Ishikawa (cell line): ENCODE results near the gene FREM3.

ENCODE experiments used
- CEBPB ChIP-seq: IDR thresholded peaks from 2 replicates; pipeline ENCODE4 v1.6.1; 2012
- CREB1 ChIP-seq: IDR thresholded peaks from 2 replicates; pipeline ENCODE4 v1.6.1; 2012; ENCODE audit warnings: low read depth
- EGR1 ChIP-seq: IDR thresholded peaks from 2 replicates; pipeline ENCODE4 v1.6.1; 2012
- EP300 ChIP-seq: IDR thresholded peaks from 2 replicates; pipeline ENCODE4 v1.6.1; 2012; ENCODE audit warnings: borderline replicate concordance
- FOXM1 ChIP-seq: IDR thresholded peaks from 2 replicates; pipeline ENCODE4 v1.6.1; 2012; ENCODE audit warnings: low read depth, borderline replicate concordance
- NFIC ChIP-seq: IDR thresholded peaks from 2 replicates; pipeline ENCODE4 v1.6.1; 2012
- RAD21 ChIP-seq: IDR thresholded peaks from 2 replicates; pipeline ENCODE4 v1.6.1; 2012; ENCODE audit warnings: low read depth
- TAF1 ChIP-seq: IDR thresholded peaks from 2 replicates; pipeline ENCODE4 v1.6.1; 2012; ENCODE audit warnings: low read depth, mild to moderate bottlenecking
- TCF12 ChIP-seq: IDR thresholded peaks from 2 replicates; pipeline ENCODE4 v1.6.1; 2012; ENCODE audit warnings: low read depth
- TEAD4 ChIP-seq: IDR thresholded peaks from 2 replicates; pipeline ENCODE4 v1.6.1; 2012
- YY1 ChIP-seq: IDR thresholded peaks from 2 replicates; pipeline ENCODE4 v1.6.1; 2012; ENCODE audit warnings: low read depth
- ZBTB7A ChIP-seq: IDR thresholded peaks from 2 replicates; pipeline ENCODE4 v1.6.1; 2012; ENCODE audit warnings: low read depth
- TF ChIP-seq, protein P1 (sequence below): IDR thresholded peaks from 2 replicates; pipeline ENCODE4 v1.6.1; 2012
- TF ChIP-seq, protein P2 (sequence below): IDR thresholded peaks from 2 replicates; pipeline ENCODE4 v1.6.1; 2012; ENCODE audit warnings: low read depth, mild to moderate bottlenecking
- TF ChIP-seq, protein P3 (sequence below): IDR thresholded peaks from 2 replicates; pipeline ENCODE4 v1.6.1; 2012

FREM3 gene

DNA sequence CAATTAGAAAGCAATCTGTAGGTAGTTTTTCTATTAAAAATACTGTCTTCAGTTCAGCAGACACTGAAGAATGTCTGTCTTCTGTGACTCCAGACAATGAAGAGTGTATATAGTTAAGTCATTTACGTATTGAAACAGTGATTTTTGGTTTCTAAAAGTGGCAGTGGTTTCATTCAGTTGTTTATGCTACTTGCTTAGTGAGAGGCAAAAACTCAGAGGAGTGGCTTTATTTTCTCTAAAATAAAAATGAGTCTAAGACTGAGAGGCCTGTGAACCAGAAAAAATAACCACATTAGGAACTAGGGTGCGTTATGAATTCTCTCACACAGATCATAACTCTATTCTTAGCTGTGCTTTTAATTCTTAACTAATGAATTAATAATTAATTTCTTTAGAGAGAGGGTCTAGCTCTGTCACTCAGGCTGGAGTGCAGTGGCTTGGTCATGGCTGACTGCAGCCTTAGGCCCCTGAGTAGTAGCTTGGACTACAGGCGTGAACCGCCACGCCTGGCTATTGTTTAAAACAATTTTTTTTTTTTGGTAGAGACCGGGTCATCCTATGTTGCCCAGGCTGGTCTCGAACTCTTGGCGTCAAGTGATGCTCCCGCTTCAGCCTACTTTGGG is 31.4 kb downstream of the FREM3 start:
- TF ChIP-seq YY1, result no peak

DNA sequence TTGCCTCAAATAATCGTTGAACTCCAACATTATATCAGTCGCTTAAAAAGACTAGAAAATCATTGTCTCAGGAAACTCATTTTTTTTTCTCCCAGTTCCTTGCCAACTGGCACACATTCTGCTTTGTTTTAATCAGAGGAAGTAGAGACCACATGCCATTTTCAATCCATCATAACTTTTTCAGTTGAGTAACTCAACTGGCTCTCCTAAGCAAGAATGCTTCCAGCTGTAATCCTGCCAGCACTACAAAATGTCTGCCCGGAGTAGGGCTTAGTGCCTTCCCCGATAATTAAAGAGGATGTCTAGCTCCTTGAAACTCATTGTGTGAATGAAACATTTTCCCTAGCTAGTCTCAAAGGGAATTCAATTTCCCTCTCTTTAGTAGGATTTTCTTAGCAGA is 33.0 kb downstream of the FREM3 start:
- TF ChIP-seq RAD21 (no peak), CREB1 (no peak), FOXM1 (peak; percentile 40; the same call in 1 of the 2 replicates), ZBTB7A (no peak), NFIC (peak; percentile 99), TCF12 (peak; percentile 72), YY1 (peak; percentile 85), CEBPB (peak; percentile 83), EGR1 (no peak), EP300 (peak; percentile 71; the same call in 1 of the 2 replicates), TAF1 (no peak), TEAD4 (peak; percentile 79)
- TF ChIP-seq, protein P1, sequence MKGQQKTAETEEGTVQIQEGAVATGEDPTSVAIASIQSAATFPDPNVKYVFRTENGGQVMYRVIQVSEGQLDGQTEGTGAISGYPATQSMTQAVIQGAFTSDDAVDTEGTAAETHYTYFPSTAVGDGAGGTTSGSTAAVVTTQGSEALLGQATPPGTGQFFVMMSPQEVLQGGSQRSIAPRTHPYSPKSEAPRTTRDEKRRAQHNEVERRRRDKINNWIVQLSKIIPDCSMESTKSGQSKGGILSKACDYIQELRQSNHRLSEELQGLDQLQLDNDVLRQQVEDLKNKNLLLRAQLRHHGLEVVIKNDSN, result 0 out of 2 replicates have a peak, but pooled peaks have one; percentile 35
- TF ChIP-seq, protein P2, sequence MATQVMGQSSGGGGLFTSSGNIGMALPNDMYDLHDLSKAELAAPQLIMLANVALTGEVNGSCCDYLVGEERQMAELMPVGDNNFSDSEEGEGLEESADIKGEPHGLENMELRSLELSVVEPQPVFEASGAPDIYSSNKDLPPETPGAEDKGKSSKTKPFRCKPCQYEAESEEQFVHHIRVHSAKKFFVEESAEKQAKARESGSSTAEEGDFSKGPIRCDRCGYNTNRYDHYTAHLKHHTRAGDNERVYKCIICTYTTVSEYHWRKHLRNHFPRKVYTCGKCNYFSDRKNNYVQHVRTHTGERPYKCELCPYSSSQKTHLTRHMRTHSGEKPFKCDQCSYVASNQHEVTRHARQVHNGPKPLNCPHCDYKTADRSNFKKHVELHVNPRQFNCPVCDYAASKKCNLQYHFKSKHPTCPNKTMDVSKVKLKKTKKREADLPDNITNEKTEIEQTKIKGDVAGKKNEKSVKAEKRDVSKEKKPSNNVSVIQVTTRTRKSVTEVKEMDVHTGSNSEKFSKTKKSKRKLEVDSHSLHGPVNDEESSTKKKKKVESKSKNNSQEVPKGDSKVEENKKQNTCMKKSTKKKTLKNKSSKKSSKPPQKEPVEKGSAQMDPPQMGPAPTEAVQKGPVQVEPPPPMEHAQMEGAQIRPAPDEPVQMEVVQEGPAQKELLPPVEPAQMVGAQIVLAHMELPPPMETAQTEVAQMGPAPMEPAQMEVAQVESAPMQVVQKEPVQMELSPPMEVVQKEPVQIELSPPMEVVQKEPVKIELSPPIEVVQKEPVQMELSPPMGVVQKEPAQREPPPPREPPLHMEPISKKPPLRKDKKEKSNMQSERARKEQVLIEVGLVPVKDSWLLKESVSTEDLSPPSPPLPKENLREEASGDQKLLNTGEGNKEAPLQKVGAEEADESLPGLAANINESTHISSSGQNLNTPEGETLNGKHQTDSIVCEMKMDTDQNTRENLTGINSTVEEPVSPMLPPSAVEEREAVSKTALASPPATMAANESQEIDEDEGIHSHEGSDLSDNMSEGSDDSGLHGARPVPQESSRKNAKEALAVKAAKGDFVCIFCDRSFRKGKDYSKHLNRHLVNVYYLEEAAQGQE, result no peak
- TF ChIP-seq, protein P3, sequence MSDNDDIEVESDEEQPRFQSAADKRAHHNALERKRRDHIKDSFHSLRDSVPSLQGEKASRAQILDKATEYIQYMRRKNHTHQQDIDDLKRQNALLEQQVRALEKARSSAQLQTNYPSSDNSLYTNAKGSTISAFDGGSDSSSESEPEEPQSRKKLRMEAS, result peak; percentile 55

DNA sequence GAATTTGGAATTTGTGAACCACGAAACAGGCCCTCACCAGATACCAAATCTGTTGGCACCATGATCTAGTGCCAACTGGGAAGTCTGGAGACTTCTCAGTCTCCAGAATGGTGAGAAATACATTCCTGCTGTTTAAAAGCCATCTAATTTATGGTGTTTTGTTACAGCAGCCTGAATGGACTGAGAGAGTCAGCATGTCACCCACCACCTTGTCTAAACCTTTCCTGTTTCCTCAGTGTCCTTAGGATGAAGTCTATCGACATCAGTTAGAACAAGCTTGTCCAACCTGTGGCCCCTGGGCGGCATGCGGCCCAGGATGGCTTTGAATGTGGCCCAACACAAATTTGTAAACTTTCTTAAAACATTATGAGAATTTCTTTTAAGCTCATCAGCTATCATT is 42.1 kb downstream of the FREM3 start:
- TF ChIP-seq TCF12, result no peak
- TF ChIP-seq FOXM1, result no peak
- TF ChIP-seq TAF1, result no peak
- TF ChIP-seq RAD21, result no peak
- TF ChIP-seq CEBPB, result no peak
- no peak for TF ChIP-seq NFIC

DNA sequence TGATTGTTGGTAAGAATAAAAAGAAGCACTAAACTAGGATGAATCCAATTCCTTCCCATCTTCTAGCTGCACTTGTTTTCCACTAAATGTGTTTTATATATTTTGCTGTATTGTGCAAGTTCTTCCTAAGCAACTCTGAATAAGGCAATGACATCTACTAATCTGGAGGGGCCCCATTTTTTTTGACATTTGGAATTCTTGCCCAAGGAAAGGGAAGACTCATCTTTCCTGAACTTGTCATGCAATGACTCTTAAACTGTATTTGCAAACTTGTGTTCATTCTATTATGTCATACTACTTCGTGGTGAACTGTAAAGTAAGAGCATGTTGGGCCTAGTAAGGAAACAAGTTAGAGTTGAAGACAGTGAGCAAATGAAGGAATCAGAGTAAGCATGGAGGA is 45.9 kb downstream of the FREM3 start:
- TF ChIP-seq TCF12 (no peak), TAF1 (no peak), YY1 (no peak), FOXM1 (no peak), EP300 (no peak), RAD21 (no peak)

DNA sequence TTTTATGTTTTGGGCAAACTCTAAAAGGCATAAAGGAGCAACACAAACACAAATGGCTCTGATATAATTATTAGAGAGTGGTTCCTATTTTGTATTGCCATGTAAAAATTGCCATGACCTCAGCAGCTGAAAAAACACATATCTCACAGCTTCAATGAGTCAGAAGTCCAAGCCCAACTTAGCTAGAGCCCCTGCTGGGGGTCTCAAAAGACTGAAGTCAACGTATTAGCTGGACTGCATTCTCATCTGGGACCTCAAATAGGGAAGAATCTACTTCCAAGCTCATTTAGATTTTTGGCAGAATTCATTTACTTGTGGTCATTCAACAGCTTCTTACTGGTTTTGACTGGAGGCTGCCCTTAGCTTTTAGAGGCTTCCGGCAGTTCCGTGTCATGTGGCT is 47.4 kb downstream of the FREM3 start:
- TF ChIP-seq EP300 (no peak), FOXM1 (no peak), ZBTB7A (no peak), YY1 (no peak)

DNA sequence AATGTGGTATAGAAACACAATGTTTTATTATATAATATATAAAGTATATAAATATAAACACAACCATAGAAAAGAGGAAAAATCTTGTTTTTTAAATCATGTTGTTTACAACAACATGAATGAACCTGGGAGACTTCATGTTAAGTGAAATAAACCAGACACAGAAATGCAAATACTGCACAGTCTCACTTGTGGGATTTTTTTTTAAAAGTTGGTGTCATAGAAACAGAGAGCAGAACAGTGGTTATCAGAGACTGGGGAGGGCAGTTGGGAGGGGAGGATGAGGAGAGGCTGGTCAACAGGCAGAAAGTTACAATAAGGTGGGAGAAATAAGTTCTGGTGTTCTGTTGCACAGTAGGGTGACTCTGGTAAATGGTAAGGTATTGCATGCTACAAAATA is 57.1 kb downstream of the FREM3 start:
- TF ChIP-seq, protein P2, result no peak
- TF ChIP-seq TEAD4, result no peak
- TF ChIP-seq EP300, result no peak
- no peak for TF ChIP-seq TAF1
- TF ChIP-seq CREB1, result no peak
- TF ChIP-seq, protein P3, result no peak

DNA sequence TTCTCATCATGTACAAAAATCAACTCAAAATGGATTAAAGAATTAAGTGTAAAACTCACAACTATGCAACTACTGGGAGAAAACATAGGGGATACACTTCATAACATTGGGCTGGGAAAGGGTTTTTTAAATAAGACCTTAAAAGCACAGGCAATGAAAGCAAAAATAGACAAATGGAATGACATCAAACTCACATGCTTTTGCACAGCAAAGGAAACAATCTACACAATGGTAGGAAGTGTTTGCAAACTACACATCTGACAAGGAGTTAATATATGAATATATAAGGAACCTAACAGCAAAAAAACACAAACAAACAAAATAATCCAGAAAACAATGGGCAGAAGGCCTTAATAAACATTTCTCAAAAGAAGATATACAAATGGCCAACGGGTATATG is 57.9 kb downstream of the FREM3 start:
- TF ChIP-seq ZBTB7A, result no peak
- no peak for TF ChIP-seq YY1
- TF ChIP-seq NFIC, result no peak

DNA sequence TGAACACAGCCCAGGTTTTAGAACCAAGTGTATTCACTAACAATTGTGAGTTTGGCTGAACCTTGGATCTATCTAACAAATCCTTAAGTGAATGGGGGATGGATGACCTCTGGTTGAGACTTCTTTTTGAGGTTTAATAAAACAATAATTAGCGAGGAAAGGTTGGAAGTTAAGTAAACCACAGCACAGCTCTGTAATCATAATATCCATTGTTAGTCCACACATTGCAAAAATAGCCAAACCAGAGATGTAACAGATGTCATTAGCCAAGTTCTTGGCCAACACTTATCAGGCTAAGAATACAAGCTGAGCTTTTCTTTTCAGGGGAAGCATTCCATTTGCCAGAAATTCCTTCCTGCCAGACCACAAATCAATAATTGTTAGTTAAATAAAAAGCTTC is 59.1 kb downstream of the FREM3 start:
- TF ChIP-seq RAD21, result no peak
- no peak for TF ChIP-seq ZBTB7A
- TF ChIP-seq, protein P3, result no peak
- TF ChIP-seq TAF1, result no peak
- no peak for TF ChIP-seq EGR1
- TF ChIP-seq YY1, result no peak
- TF ChIP-seq, protein P1, result no peak
- no peak for TF ChIP-seq TEAD4
- TF ChIP-seq EP300, result no peak
- TF ChIP-seq, protein P2, result no peak
- no peak for TF ChIP-seq FOXM1
- no peak for TF ChIP-seq CREB1
- TF ChIP-seq CEBPB, result no peak
- TF ChIP-seq NFIC, result no peak
- no peak for TF ChIP-seq TCF12
